SKM-1 (cell line): ENCODE measurements around the gene UBAP1.
"Not testable (repeated sequence)": the region's sequence is repeated elsewhere in the genome, so short reads cannot be mapped to it uniquely, and the experiment has no call there.

Experiments used
- DNase-seq: peaks from one replicate; lab custom pipeline; 2025; ENCODE audit not compliant: unreplicated experiment; lab: John Stamatoyannopoulos, UW

UBAP1 gene

GRCh38 chr9:34259315-34259714, 80.5 kb downstream of the UBAP1 start:
- DNase-seq: no peak

- no peak for DNase-seq
These were observed 84.1 kb downstream of the UBAP1 start for GRCh38 chr9:34262971-34263370.

- no peak for DNase-seq
These were observed 88.8 kb downstream of the UBAP1 start for GRCh38 chr9:34267660-34268059.

GRCh38 chr9:34271265-34272006, 92.6 kb downstream of the UBAP1 start:
- no peak for DNase-seq

GRCh38 chr9:34272101-34272541, 93.3 kb downstream of the UBAP1 start:
- DNase-seq: no peak

- DNase-seq: not testable (repeated sequence)
These were observed 94.7 kb downstream of the UBAP1 start for GRCh38 chr9:34273588-34273987.

GRCh38 chr9:34275811-34276210, 97.0 kb downstream of the UBAP1 start:
- no peak for DNase-seq

- DNase-seq: no peak
These were observed 97.9 kb downstream of the UBAP1 start for GRCh38 chr9:34276772-34277171.

- DNase-seq: no peak
These were observed 100.6 kb downstream of the UBAP1 start for GRCh38 chr9:34279411-34279810.

- no peak for DNase-seq
These were observed 103.3 kb downstream of the UBAP1 start for GRCh38 chr9:34282096-34282495.

- no peak for DNase-seq
These were observed 110.3 kb downstream of the UBAP1 start for GRCh38 chr9:34289159-34289558.

- no peak for DNase-seq
These were observed 112.2 kb downstream of the UBAP1 start for GRCh38 chr9:34291023-34291422.

- DNase-seq: no peak
These were observed 112.6 kb downstream of the UBAP1 start for GRCh38 chr9:34291423-34291822.

GRCh38 chr9:34292552-34292951, 113.7 kb downstream of the UBAP1 start:
- DNase-seq: no peak

- not testable (repeated sequence) for DNase-seq
These were observed 122.2 kb downstream of the UBAP1 start for GRCh38 chr9:34301064-34301463.
